ENCODE measurements around the gene AGK. TPM values are rescaled to one million over a fixed set of nuclear protein-coding genes. Genes with fewer than 3 reads are reported as not detected.

The AGK gene
- total RNA-seq, 1 donor from 2014 or later: 27.8 TPM

DNA sequence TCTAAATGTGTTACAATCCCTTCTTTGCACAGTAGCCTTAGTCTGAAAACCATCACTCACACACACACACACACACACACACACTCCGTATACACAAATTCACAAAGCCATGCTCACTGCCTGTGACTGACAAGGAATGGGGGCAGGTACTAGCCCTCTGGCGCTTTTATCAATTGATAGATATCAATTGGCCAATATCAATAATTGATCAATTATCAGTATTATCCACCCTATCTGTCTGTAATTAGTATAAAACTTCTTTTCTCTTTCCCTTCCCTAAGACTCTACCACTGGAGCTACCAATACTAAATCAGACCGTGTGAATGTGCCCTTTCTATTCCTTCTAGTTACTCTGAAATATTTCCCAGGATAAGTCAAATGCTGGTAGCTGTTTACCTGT, 148.7 kb downstream of the AGK start:
- Mint-ChIP-seq H3K27ac (ENCODE audit: unreplicated experiment) (peak overlapping the region; percentile 53), H3K4me1 (ENCODE audit: unreplicated experiment) (peaks cover 44% of the 10 kb centered on the region), H3K36me3 (ENCODE audit: unreplicated experiment) (no peaks in the 10 kb centered on the region), H3K27me3 (ENCODE audit: unreplicated experiment) (no peaks in the 10 kb centered on the region), H3K9me3 (ENCODE audit: unreplicated experiment) (no peaks in the 10 kb centered on the region), H3K4me3 (ENCODE audit: unreplicated experiment) (peak overlapping the region; percentile 73)
- TF ChIP-seq, protein P1, sequence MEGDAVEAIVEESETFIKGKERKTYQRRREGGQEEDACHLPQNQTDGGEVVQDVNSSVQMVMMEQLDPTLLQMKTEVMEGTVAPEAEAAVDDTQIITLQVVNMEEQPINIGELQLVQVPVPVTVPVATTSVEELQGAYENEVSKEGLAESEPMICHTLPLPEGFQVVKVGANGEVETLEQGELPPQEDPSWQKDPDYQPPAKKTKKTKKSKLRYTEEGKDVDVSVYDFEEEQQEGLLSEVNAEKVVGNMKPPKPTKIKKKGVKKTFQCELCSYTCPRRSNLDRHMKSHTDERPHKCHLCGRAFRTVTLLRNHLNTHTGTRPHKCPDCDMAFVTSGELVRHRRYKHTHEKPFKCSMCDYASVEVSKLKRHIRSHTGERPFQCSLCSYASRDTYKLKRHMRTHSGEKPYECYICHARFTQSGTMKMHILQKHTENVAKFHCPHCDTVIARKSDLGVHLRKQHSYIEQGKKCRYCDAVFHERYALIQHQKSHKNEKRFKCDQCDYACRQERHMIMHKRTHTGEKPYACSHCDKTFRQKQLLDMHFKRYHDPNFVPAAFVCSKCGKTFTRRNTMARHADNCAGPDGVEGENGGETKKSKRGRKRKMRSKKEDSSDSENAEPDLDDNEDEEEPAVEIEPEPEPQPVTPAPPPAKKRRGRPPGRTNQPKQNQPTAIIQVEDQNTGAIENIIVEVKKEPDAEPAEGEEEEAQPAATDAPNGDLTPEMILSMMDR (IDR thresholded peaks at IDR 0.05): no peak
- no peak for DNase-seq (ENCODE audit: extremely low spot score, unreplicated experiment)

DNA sequence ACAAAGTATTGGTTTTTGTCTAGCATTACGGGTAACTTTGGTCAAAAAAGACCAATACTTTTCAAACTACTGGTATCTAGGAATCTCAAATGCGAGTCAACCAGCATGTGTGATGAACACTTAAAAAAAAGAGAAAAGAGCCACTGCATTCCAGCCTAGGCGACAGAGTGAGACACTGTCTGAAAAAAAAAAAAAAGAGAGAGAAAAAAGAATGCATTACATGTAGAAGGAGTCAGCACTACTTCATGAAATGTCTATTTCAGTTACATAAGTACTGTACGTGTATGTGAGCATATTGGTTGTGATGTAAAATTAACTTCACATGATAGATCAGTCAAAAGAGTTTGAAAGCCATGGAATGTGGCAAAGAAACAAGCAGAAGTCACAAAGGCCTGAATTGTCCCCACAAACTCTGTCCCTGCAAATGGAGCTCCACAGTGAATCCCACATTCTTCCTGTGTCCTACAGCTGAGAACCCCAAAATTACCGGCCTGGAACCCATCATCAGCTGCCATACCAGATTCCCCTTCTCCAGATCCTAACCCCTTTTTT, 149.2 kb downstream of the AGK start:
- Mint-ChIP-seq H3K4me1 (ENCODE audit: unreplicated experiment) (peaks cover 49% of the 10 kb centered on the region), H3K27ac (ENCODE audit: unreplicated experiment) (peak overlapping the region; percentile 53), H3K4me3 (ENCODE audit: unreplicated experiment) (peak overlapping the region; percentile 73), H3K27me3 (ENCODE audit: unreplicated experiment) (no peaks in the 10 kb centered on the region), H3K36me3 (ENCODE audit: unreplicated experiment) (no peaks in the 10 kb centered on the region), H3K9me3 (ENCODE audit: unreplicated experiment) (no peaks in the 10 kb centered on the region)
- TF ChIP-seq, protein P1 (IDR thresholded peaks at IDR 0.05): no peak
- no peak for DNase-seq (ENCODE audit: extremely low spot score, unreplicated experiment)

DNA sequence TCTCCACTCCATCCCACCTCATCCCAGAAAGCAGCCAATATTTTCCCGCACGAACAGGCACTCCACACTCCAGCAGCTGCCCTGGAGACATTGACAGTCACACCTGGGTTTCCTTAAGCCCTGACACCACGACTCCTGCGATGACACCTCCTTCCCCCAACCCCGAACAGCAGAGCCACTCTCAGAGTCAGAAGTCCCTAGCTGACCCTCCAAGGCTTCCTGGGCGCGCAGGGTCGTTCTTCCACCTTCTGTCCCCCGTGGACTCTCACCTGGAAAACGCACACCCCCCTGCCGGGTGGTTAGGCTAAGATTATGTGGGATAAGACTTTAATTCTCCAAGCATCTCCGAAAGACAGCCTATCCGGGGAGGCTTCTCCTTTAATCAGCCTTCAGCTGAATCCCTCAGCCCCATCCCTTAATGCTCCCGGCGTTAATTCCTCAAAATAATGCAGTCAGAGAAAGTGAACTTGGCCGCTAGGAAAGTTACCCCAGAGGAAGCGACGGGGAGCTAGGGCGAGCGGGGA, 149.7 kb downstream of the AGK start:
- peak overlapping the region; percentile 53 for H3K27ac Mint-ChIP-seq (ENCODE audit: unreplicated experiment)
- no peaks in the 10 kb centered on the region for H3K9me3 Mint-ChIP-seq (ENCODE audit: unreplicated experiment)
- peak overlapping the region; percentile 73 for H3K4me3 Mint-ChIP-seq (ENCODE audit: unreplicated experiment)
- no peaks in the 10 kb centered on the region for H3K36me3 Mint-ChIP-seq (ENCODE audit: unreplicated experiment)
- TF ChIP-seq, protein P1 (IDR thresholded peaks at IDR 0.05): no peak
- no peaks in the 10 kb centered on the region for H3K27me3 Mint-ChIP-seq (ENCODE audit: unreplicated experiment)
- no peak for DNase-seq (ENCODE audit: extremely low spot score, unreplicated experiment)
- peaks cover 52% of the 10 kb centered on the region for H3K4me1 Mint-ChIP-seq (ENCODE audit: unreplicated experiment)

- TF ChIP-seq, protein P1 (IDR thresholded peaks at IDR 0.05): no peak
- Mint-ChIP-seq H3K27ac (ENCODE audit: unreplicated experiment) (no peak overlapping the region), H3K27me3 (ENCODE audit: unreplicated experiment) (no peaks in the 10 kb centered on the region), H3K9me3 (ENCODE audit: unreplicated experiment) (no peaks in the 10 kb centered on the region), H3K4me1 (ENCODE audit: unreplicated experiment) (peaks cover 49% of the 10 kb centered on the region), H3K4me3 (ENCODE audit: unreplicated experiment) (peak overlapping the region; percentile 73), H3K36me3 (ENCODE audit: unreplicated experiment) (no peaks in the 10 kb centered on the region)
- DNase-seq (ENCODE audit: extremely low spot score, unreplicated experiment): peak; percentile 84
These were observed 150.4 kb downstream of the AGK start for GRCh38 chr7:141701489-141702046.

- TF ChIP-seq, protein P1 (IDR thresholded peaks at IDR 0.05): no peak
- Mint-ChIP-seq H3K36me3 (ENCODE audit: unreplicated experiment) (no peaks in the 10 kb centered on the region), H3K9me3 (ENCODE audit: unreplicated experiment) (no peaks in the 10 kb centered on the region), H3K27ac (ENCODE audit: unreplicated experiment) (peak within 1 kb of the TSS; percentile 53), H3K4me3 (ENCODE audit: unreplicated experiment) (peak within 1 kb of the TSS; percentile 73), H3K27me3 (ENCODE audit: unreplicated experiment) (no peaks in the 10 kb centered on the region), H3K4me1 (ENCODE audit: unreplicated experiment) (peaks cover 45% of the 10 kb centered on the region)
- no peak for DNase-seq (ENCODE audit: extremely low spot score, unreplicated experiment)
These were observed 150.9 kb downstream of the AGK start, which contains the start of gene DENND11 for GRCh38 chr7:141702047-141702567. DENND11 (minus strand) TSS chr7:141702166; CDS start chr7:141702153, 13 bp downstream.

Data from osteocyte (in vitro differentiated cells).